Subcutaneous adipose tissue (tissue), 4 donors: ENCODE data around the gene PRICKLE1. TPM values are rescaled to one million over a fixed set of nuclear protein-coding genes. Genes with fewer than 3 reads are reported as not detected.

Experiments
- total RNA-seq, 4 donors: library from RNA; depleted of rRNA; stranded (reverse); fragments of >200 nt; gene quantifications; one replicate each; pipeline ENCODE4 v1.1.0, GENCODE V29; 2016
- TF ChIP-seq, protein P1 (sequence below): fragments of 450-650 bp; IDR thresholded peaks from one replicate; pipeline ENCODE4 v1.5.1; 2016; ENCODE audit warnings: low read depth, mild to moderate bottlenecking, control low read depth, antibody characterized with exemption, moderate library complexity

The PRICKLE1 gene
- total RNA-seq, 4 donors from 2014 or later: 4.8 to 8.0 (median 5.9) TPM

DNA sequence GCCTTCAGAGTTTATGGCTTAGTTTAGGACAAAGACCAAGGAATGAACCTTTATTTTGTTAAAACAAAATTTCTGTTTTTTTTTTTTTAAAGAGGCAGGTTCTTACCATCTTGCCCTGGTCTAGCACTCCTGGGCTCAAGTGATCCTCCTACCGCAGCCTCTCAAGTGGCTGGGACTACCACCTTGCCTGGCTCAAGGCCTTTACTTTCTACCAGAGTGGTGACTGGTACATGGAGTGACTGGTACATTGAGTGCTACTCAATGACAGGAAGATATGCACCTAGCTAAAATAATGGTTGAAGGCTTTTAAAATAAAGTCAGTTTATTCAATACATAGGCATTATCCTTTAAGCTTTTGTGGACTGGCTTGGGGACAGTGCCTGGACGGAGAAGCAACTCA, 32.6 kb downstream of the PRICKLE1 start:
- TF ChIP-seq, protein P1, sequence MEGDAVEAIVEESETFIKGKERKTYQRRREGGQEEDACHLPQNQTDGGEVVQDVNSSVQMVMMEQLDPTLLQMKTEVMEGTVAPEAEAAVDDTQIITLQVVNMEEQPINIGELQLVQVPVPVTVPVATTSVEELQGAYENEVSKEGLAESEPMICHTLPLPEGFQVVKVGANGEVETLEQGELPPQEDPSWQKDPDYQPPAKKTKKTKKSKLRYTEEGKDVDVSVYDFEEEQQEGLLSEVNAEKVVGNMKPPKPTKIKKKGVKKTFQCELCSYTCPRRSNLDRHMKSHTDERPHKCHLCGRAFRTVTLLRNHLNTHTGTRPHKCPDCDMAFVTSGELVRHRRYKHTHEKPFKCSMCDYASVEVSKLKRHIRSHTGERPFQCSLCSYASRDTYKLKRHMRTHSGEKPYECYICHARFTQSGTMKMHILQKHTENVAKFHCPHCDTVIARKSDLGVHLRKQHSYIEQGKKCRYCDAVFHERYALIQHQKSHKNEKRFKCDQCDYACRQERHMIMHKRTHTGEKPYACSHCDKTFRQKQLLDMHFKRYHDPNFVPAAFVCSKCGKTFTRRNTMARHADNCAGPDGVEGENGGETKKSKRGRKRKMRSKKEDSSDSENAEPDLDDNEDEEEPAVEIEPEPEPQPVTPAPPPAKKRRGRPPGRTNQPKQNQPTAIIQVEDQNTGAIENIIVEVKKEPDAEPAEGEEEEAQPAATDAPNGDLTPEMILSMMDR: no peak

DNA sequence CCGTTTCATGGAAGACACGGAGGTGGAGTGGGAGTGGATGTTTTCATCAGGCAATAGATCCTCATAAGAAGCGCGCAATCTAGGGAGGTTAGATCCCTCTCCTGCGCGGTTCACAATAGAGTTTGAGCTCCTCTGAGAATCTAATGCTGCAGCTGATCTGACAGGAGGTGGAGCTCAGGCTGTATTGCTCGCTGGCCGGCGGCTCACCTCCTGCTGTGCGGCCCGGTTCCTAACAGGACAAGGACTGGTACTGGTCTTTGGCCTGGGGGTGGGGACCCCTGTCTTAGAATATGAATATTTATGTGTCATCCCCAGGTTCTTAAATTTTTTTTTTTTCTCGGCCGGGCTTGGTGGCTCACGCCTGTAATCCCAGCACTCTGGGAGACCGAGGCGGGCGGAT, 36.7 kb downstream of the PRICKLE1 start:
- TF ChIP-seq, protein P1: no peak

DNA sequence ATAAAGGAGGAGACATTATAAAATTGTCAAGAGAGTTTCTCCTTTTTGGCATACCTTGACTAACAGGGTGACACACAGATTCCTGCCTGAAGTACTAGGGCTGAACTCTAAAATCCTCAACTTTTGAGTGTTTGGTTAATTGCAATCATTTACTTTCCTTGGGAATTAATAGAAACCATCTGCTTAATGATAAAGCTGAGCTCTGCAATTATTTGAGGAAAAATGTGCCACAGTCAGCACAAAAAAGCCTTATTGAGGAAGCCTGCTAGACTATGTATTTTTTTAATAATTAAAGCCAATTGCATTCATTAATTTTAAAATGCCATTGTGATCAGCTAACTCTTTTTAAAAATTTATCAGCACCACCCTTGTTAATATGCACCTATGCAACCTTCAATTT, 38.7 kb downstream of the PRICKLE1 start:
- TF ChIP-seq, protein P1: no peak

DNA sequence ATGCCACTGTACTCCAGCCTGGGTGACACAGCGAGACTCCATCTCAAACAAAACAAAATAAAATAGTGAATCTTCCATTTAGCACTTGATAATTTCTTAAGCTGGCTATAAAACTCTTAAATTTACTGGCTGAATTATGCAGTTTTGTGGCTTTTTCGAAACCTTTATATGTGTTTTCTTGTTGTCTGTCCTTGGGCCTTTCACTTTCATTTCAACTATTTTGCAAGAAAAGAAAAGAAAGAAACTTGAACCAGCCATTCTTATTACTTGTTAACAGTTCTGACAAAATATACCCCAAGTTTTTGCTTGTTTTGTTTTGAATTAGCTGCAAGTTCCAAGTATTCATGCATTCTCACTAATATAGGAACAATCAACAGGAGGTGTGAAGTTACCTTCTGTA, 42.8 kb downstream of the PRICKLE1 start:
- TF ChIP-seq, protein P1: no peak

DNA sequence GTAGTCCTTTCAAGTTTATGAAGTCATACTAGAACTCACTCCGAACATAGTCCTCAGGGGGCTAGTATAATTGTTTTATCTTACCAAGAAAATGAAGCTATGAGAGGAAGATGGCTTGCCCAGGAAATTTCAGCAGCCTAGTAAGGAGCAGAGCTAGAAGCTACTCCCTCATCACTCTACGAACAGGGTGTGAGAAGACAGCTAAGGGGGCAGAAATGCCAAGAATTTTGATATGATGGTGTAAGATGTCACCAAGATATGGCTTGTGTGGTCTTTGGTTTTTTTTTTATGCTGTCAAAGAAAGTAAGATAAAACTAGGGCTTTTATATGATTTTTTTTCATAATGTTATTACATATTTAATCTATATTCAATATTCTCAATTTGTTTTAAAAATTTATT, 47.6 kb downstream of the PRICKLE1 start:
- TF ChIP-seq, protein P1: no peak

DNA sequence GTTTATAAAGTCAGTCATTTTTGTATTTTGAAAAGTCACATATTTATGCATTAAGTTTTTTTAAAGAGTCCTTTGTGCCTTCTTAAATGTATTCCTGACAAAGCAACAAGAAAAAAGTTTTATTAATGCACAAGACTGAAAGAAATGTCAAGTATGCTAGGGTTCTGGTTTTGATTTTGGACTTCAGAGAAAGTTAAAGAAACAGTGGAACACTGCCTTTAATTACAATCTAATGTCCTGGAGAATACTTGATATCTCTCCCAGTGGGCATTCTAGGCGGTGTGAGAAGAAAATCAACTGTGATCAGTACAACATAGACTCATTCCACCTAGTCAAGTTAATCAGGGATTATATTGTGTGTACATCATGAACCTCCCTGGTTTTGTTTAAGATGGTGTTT, 49.9 kb downstream of the PRICKLE1 start:
- TF ChIP-seq, protein P1: no peak

DNA sequence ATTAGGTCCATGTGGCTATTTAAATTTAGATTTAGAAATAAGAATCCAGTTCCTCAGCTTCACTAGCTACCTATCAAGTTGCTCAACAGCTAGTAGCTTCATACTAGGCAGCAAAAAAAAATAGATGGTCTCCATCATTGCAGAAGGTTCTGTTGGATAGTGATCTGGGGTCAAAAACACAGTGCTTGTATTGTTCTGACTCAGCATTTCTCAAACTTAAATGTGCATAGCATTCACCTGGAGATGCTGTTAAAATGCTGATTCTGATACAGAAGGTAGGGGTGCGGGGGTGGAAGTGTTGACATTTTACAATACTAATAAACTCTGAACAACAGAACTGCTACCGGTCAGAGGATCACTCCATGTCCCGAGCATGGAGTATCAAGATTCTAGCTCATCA, 51.3 kb downstream of the PRICKLE1 start:
- TF ChIP-seq, protein P1: no peak
